HEK293T (cell line): ENCODE data around the gene STRADB.
"Not testable (repeated sequence)": the region's sequence is repeated elsewhere in the genome, so short reads cannot be mapped to it uniquely, and the experiment has no call there.

Experiments used
- CTCF ChIA-PET: fragments of 350-600 bp; formaldehyde crosslinking; extraction: SDS; loops from one replicate; lab custom pipeline; 2021; ENCODE audit warnings: antibody characterized with exemption, inconsistent platforms; lab: Yijun Ruan, JAX
- POLR2A ChIA-PET: fragments of 350-600 bp; formaldehyde crosslinking; extraction: SDS; loops from one replicate; lab custom pipeline; 2020; ENCODE audit warnings: antibody characterized with exemption, inconsistent platforms; lab: Yijun Ruan, JAX
- DNase-seq: peaks from one replicate; pipeline ENCODE4 v3.0.0; 2012; ENCODE audit warnings: mixed read lengths; ENCODE audit errors: extremely low spot score
- ARNT ChIP-seq: fragments of 450-650 bp; IDR thresholded peaks from 2 replicates; pipeline ENCODE4 v1.6.1; 2017; ENCODE audit warnings: mild to moderate bottlenecking
- BHLHE40 ChIP-seq: fragments of 450-650 bp; IDR thresholded peaks from 2 replicates; pipeline ENCODE4 v1.6.1; 2016; ENCODE audit warnings: mild to moderate bottlenecking, moderate library complexity, borderline replicate concordance
- CTBP1 ChIP-seq: fragments of 450-650 bp; IDR thresholded peaks from 2 replicates; pipeline ENCODE4 v1.6.1; 2016; ENCODE audit warnings: borderline replicate concordance
- ELF4 ChIP-seq: fragments of 450-650 bp; IDR thresholded peaks from 2 replicates; pipeline ENCODE4 v1.6.1; 2017; ENCODE audit warnings: antibody characterized with exemption
- FOXA1 ChIP-seq: fragments of 450-650 bp; IDR thresholded peaks from 2 replicates; pipeline ENCODE4 v1.6.1; 2016; ENCODE audit warnings: mild to moderate bottlenecking
- FOXK2 ChIP-seq: fragments of 450-650 bp; IDR thresholded peaks from 2 replicates; pipeline ENCODE4 v1.6.1; 2016; ENCODE audit warnings: mild to moderate bottlenecking
- FOXM1 ChIP-seq: fragments of 450-650 bp; IDR thresholded peaks from 2 replicates; pipeline ENCODE4 v1.6.1; 2017; ENCODE audit warnings: mild to moderate bottlenecking, borderline replicate concordance
- HDGF ChIP-seq: fragments of 450-650 bp; IDR thresholded peaks from 2 replicates; pipeline ENCODE4 v1.6.1; 2017; ENCODE audit warnings: antibody characterized with exemption, borderline replicate concordance
- L3MBTL2 ChIP-seq: fragments of 450-650 bp; conservative IDR thresholded peaks from 2 replicates; pipeline ENCODE4 v1.6.1; 2016; ENCODE audit warnings: mild to moderate bottlenecking
- LEF1 ChIP-seq: fragments of 450-650 bp; IDR thresholded peaks from 2 replicates; pipeline ENCODE4 v1.6.1; 2017; ENCODE audit warnings: mild to moderate bottlenecking, borderline replicate concordance
- NFRKB ChIP-seq: fragments of 450-650 bp; IDR thresholded peaks from 2 replicates; pipeline ENCODE4 v1.6.1; 2016; ENCODE audit warnings: mild to moderate bottlenecking, moderate library complexity
- PKNOX1 ChIP-seq: fragments of 450-650 bp; IDR thresholded peaks from 2 replicates; pipeline ENCODE4 v1.6.1; 2016
- SP1 ChIP-seq: fragments of 450-650 bp; IDR thresholded peaks from 2 replicates; pipeline ENCODE4 v1.6.1; 2017
- SUZ12 ChIP-seq: fragments of 450-650 bp; IDR thresholded peaks from 2 replicates; pipeline ENCODE4 v1.6.1; 2016; ENCODE audit warnings: mild to moderate bottlenecking
- TARDBP ChIP-seq: fragments of 450-650 bp; IDR thresholded peaks from 2 replicates; pipeline ENCODE4 v1.6.1; 2016
- ZNF384 ChIP-seq: fragments of 450-650 bp; IDR thresholded peaks from 2 replicates; pipeline ENCODE4 v1.6.1; 2016

STRADB gene

GRCh38 chr2:201425952-201426351 lies 25.6 kb upstream of the STRADB start:
- CTCF ChIA-PET: interaction anchor here (0.6 kb wide), 1 partner anchor 11 kb away, joined by 3 read pairs; no protein-coding TSS in a partner anchor

GRCh38 chr2:201428366-201428765 lies 23.2 kb upstream of the STRADB start:
- CTCF ChIA-PET, DNase-seq, POLR2A ChIA-PET: not testable (repeated sequence)

More at GRCh38 chr2:201425952-201426351, 25.6 kb upstream of the STRADB start:
- no peak for TF ChIP-seq ELF4
- TF ChIP-seq CTBP1: no peak
- TF ChIP-seq HDGF: no peak
- no peak for TF ChIP-seq PKNOX1
- TF ChIP-seq FOXK2: no peak
- no peak for TF ChIP-seq SP1
- TF ChIP-seq FOXM1: no peak
- TF ChIP-seq TARDBP: no peak
- TF ChIP-seq ARNT: no peak
- TF ChIP-seq LEF1: no peak
- no peak for TF ChIP-seq L3MBTL2
- TF ChIP-seq BHLHE40: no peak
- no peak for TF ChIP-seq NFRKB
- no peak for TF ChIP-seq FOXA1
- TF ChIP-seq ZNF384: no peak
- no peak for TF ChIP-seq SUZ12
- no peak for DNase-seq
- POLR2A ChIA-PET: interaction anchor here (0.9 kb wide), 1 partner anchor 25 kb away, joined by 4 read pairs; the partner anchor contains the start of genes STRADB and TRAK2

- POLR2A ChIA-PET, CTCF ChIA-PET: not testable (repeated sequence)
Observed at GRCh38 chr2:201429835-201430234, 21.7 kb upstream of the STRADB start.

GRCh38 chr2:201430322-201430721 lies 21.2 kb upstream of the STRADB start:
- POLR2A ChIA-PET: interaction anchor here (1.2 kb wide), 1 partner anchor 21 kb away, joined by 4 read pairs; the partner anchor contains the start of genes STRADB and TRAK2
- CTCF ChIA-PET, DNase-seq: not testable (repeated sequence)

More at GRCh38 chr2:201429835-201430234, 21.7 kb upstream of the STRADB start:
- DNase-seq: not testable (repeated sequence)

GRCh38 chr2:201430839-201431238 lies 20.7 kb upstream of the STRADB start:
- no peak for DNase-seq
- ChIA-PET POLR2A (interaction anchor here (1.2 kb wide), 1 partner anchor 21 kb away, joined by 4 read pairs; the partner anchor contains the start of genes STRADB and TRAK2), CTCF (no interaction called here)
- no peak for TF ChIP-seq PKNOX1
- TF ChIP-seq NFRKB: no peak
- no peak for TF ChIP-seq ZNF384
- TF ChIP-seq SUZ12: no peak
- no peak for TF ChIP-seq L3MBTL2
- TF ChIP-seq HDGF: no peak
- no peak for TF ChIP-seq BHLHE40
- no peak for TF ChIP-seq FOXA1
- TF ChIP-seq FOXM1: no peak
- TF ChIP-seq TARDBP: no peak
- TF ChIP-seq SP1: no peak
- TF ChIP-seq ARNT: no peak
- TF ChIP-seq LEF1: no peak
- no peak for TF ChIP-seq FOXK2
- TF ChIP-seq ELF4: no peak
- no peak for TF ChIP-seq CTBP1

GRCh38 chr2:201432038-201432620 lies 19.4 kb upstream of the STRADB start:
- POLR2A ChIA-PET: no interaction called here
- DNase-seq: no peak
- TF ChIP-seq SP1 (no peak), NFRKB (no peak), PKNOX1 (no peak), BHLHE40 (no peak), ZNF384 (no peak), HDGF (no peak), FOXA1 (no peak)
- CTCF ChIA-PET: no interaction called here
